Activated B cell treated with CpG ODN at 0.5 μM for 24 hours (primary cell): ENCODE measurements around the gene SH2D4B. TPM values are rescaled to one million over a fixed set of nuclear protein-coding genes. Genes with fewer than 3 reads are reported as not detected.

Experiments
- ATAC-seq: fragments of 200-7000 bp; cut with Tn5 transposase; one replicate; pipeline ENCODE4 v1.10.0; 2021; ENCODE audit warnings: low read depth, mild to moderate bottlenecking, moderate library complexity
- CTCF ChIA-PET: fragments of 350-600 bp; sonication (Branson Sonifier 250); formaldehyde crosslinking; loops from one replicate; lab custom pipeline; 2021; ENCODE audit warnings: antibody characterized with exemption; lab: Charles Lee
- POLR2A ChIA-PET: fragments of 350-600 bp; sonication (Branson Sonifier 250); formaldehyde crosslinking; loops from one replicate; lab custom pipeline; 2021; ENCODE audit warnings: antibody characterized with exemption; lab: Charles Lee
- DNase-seq: peaks from one replicate; pipeline ENCODE4 v3.0.0; 2022
- H3K27ac Mint-ChIP-seq: one replicate; pipeline ENCODE4 v1.8.0; 2020; ENCODE audit warnings: mixed read lengths
- H3K27me3 Mint-ChIP-seq: one replicate; pipeline ENCODE4 v1.8.0; 2021; ENCODE audit warnings: mixed read lengths
- H3K36me3 Mint-ChIP-seq: one replicate; pipeline ENCODE4 v1.8.0; 2021; ENCODE audit warnings: low read depth, mixed read lengths
- H3K4me1 Mint-ChIP-seq: one replicate; pipeline ENCODE4 v1.8.0; 2021; ENCODE audit warnings: mixed read lengths
- H3K4me3 Mint-ChIP-seq: one replicate; pipeline ENCODE4 v1.8.0; 2020; ENCODE audit warnings: mild to moderate bottlenecking, mixed read lengths
- H3K9me3 Mint-ChIP-seq: one replicate; pipeline ENCODE4 v1.8.0; 2020; ENCODE audit warnings: mixed read lengths
- CTCF ChIP-seq: fragments of 200-600 bp; IDR thresholded peaks from one replicate; pipeline ENCODE4 v1.8.0; 2022; ENCODE audit warnings: antibody characterized with exemption, mild to moderate bottlenecking
- intact Hi-C: fragments of 100-400 bp; cut with micrococcal nuclease; formaldehyde crosslinking; loops from one replicate; pipeline ENCODE4 v1.15.1; 2024
- total RNA-seq: library from RNA; stranded (reverse); gene quantifications from 2 replicates; pipeline ENCODE4 v1.2.3, GENCODE V29; 2022

Gene SH2D4B
- total RNA-seq, 1 donor from 2014 or later: not detected

GRCh38 chr10:80501913-80502521 is 35.7 kb upstream of the SH2D4B start:
- no peak overlapping the region for H3K4me3 Mint-ChIP-seq
- H3K27me3 Mint-ChIP-seq: no peaks in the 10 kb centered on the region
- intact Hi-C loops: loop anchor here (1.0 to 10.0 kb wide), 2 partner anchors 8 to 237 kb away; no protein-coding TSS in a partner anchor
- CTCF ChIA-PET: interaction anchor here (2.3 to 7.9 kb wide), 2 partner anchors 57 to 122 kb away, joined by 10 to 210 read pairs; no protein-coding TSS in a partner anchor
- peaks cover 86% of the 10 kb centered on the region for H3K4me1 Mint-ChIP-seq
- peak overlapping the region; percentile 67 for H3K27ac Mint-ChIP-seq
- peaks cover 8% of the 10 kb centered on the region for H3K36me3 Mint-ChIP-seq
- no peak for TF ChIP-seq CTCF
- H3K9me3 Mint-ChIP-seq: peaks cover 1% of the 10 kb centered on the region
- ATAC-seq (no peak), DNase-seq (no peak)
- POLR2A ChIA-PET: interaction anchor here (1.3 kb wide), 1 partner anchor 13 kb away, joined by 3 read pairs; no protein-coding TSS in a partner anchor

GRCh38 chr10:80502621-80503583 is 34.8 kb upstream of the SH2D4B start:
- peak overlapping the region; percentile 67 for H3K27ac Mint-ChIP-seq
- DNase-seq: no peak
- H3K27me3 Mint-ChIP-seq: no peaks in the 10 kb centered on the region
- H3K9me3 Mint-ChIP-seq: no peaks in the 10 kb centered on the region
- H3K4me3 Mint-ChIP-seq: no peak overlapping the region
- ChIA-PET CTCF (interaction anchor here (0.8 to 7.9 kb wide), 7 partner anchors 11 to 123 kb away, joined by 3 to 210 read pairs (median 5); no protein-coding TSS in a partner anchor), POLR2A (no interaction called here)
- intact Hi-C loops: loop anchor here (1.0 to 10.0 kb wide), 2 partner anchors 9 to 238 kb away; no protein-coding TSS in a partner anchor
- H3K4me1 Mint-ChIP-seq: peaks cover 77% of the 10 kb centered on the region
- peaks cover 12% of the 10 kb centered on the region for H3K36me3 Mint-ChIP-seq
- TF ChIP-seq CTCF: no peak
- ATAC-seq: no peak

- intact Hi-C loops: loop anchor here (10.0 kb wide), 1 partner anchor 239 kb away; no protein-coding TSS in a partner anchor
- no peak for DNase-seq
- Mint-ChIP-seq H3K9me3 (no peaks in the 10 kb centered on the region), H3K4me3 (no peak overlapping the region), H3K36me3 (peaks cover 13% of the 10 kb centered on the region), H3K27me3 (no peaks in the 10 kb centered on the region), H3K27ac (peak overlapping the region; percentile 66), H3K4me1 (peaks cover 69% of the 10 kb centered on the region)
- no peak for ATAC-seq
- ChIA-PET CTCF (interaction anchor here (0.8 to 7.9 kb wide), 9 partner anchors 12 to 124 kb away, joined by 3 to 210 read pairs (median 5); no protein-coding TSS in a partner anchor), POLR2A (interaction anchor here (0.6 to 2.6 kb wide), 3 partner anchors 32 to 59 kb away, joined by 3 to 21 read pairs (median 7); no protein-coding TSS in a partner anchor)
- TF ChIP-seq CTCF: no peak
Measured at GRCh38 chr10:80503584-80504157, 34.0 kb upstream of the SH2D4B start.

- ChIA-PET CTCF (interaction anchor here (0.8 to 7.9 kb wide), 15 partner anchors 13 to 159 kb away, joined by 3 to 210 read pairs (median 11); partner anchors contain the start of gene PRXL2A), POLR2A (interaction anchor here (0.6 to 2.6 kb wide), 4 partner anchors 32 to 96 kb away, joined by 3 to 21 read pairs (median 6); partner anchors contain the start of gene PRXL2A)
- Mint-ChIP-seq H3K27me3 (no peaks in the 10 kb centered on the region), H3K9me3 (no peaks in the 10 kb centered on the region), H3K27ac (peak overlapping the region; percentile 46), H3K4me3 (no peak overlapping the region), H3K36me3 (peaks cover 19% of the 10 kb centered on the region), H3K4me1 (peaks cover 63% of the 10 kb centered on the region)
- no peak for TF ChIP-seq CTCF
- ATAC-seq (no peak), DNase-seq (no peak)
- intact Hi-C loops: loop anchor here (10.0 kb wide), 1 partner anchor 239 kb away; no protein-coding TSS in a partner anchor
Measured at GRCh38 chr10:80504158-80504811, 33.4 kb upstream of the SH2D4B start.
